ENCODE results near the gene CCNYL1.
A peak's percentile ranks its signal among the peaks of the same experiment; 100 is the strongest.
"Not testable (repeated sequence)": the region's sequence is repeated elsewhere in the genome, so short reads cannot be mapped to it uniquely, and the experiment has no call there.

The CCNYL1 gene

GRCh38 chr2:207697411-207697810 lies 14.0 kb upstream of the CCNYL1 start:
- no peak for DNase-seq (ENCODE audit: low spot score)

GRCh38 chr2:207698301-207698700 lies 13.1 kb upstream of the CCNYL1 start:
- no peak for DNase-seq (ENCODE audit: low spot score)

- no peak for DNase-seq (ENCODE audit: low spot score)
Measured at GRCh38 chr2:207704078-207704477, 7.4 kb upstream of the CCNYL1 start.

GRCh38 chr2:207704671-207705070 lies 6.8 kb upstream of the CCNYL1 start:
- no peak for DNase-seq (ENCODE audit: low spot score)

- no peak for DNase-seq (ENCODE audit: low spot score)
Measured at GRCh38 chr2:207706936-207707860, 4.2 kb upstream of the CCNYL1 start.

- peak; percentile 47 for DNase-seq (ENCODE audit: low spot score)
Measured at GRCh38 chr2:207711750-207712530, 500 bp downstream of the CCNYL1 start.

- DNase-seq (ENCODE audit: low spot score) = no peak
Measured at GRCh38 chr2:207716056-207716455, 4.6 kb downstream of the CCNYL1 start.

- DNase-seq (ENCODE audit: low spot score) = no peak
Measured at GRCh38 chr2:207718521-207718920, 7.1 kb downstream of the CCNYL1 start.

GRCh38 chr2:207719008-207719407 lies 7.6 kb downstream of the CCNYL1 start:
- no peak for DNase-seq (ENCODE audit: low spot score)

GRCh38 chr2:207719655-207720054 lies 8.2 kb downstream of the CCNYL1 start:
- DNase-seq (ENCODE audit: low spot score) = not testable (repeated sequence)

GRCh38 chr2:207720517-207721187 lies 9.2 kb downstream of the CCNYL1 start:
- DNase-seq (ENCODE audit: low spot score) = no peak

- no peak for DNase-seq (ENCODE audit: low spot score)
Measured at GRCh38 chr2:207722773-207723424, 11.5 kb downstream of the CCNYL1 start.

GRCh38 chr2:207723425-207723787 lies 12.0 kb downstream of the CCNYL1 start:
- DNase-seq (ENCODE audit: low spot score) = not testable (repeated sequence)

- DNase-seq (ENCODE audit: low spot score) = no peak
Measured at GRCh38 chr2:207724113-207724512, 12.7 kb downstream of the CCNYL1 start.

- DNase-seq (ENCODE audit: low spot score) = no peak
Measured at GRCh38 chr2:207725873-207726578, 14.6 kb downstream of the CCNYL1 start.

GRCh38 chr2:207727261-207727660 lies 15.8 kb downstream of the CCNYL1 start:
- peak; percentile 57 for DNase-seq (ENCODE audit: low spot score)

GRCh38 chr2:207729465-207729998 lies 18.1 kb downstream of the CCNYL1 start:
- no peak for DNase-seq (ENCODE audit: low spot score)

- DNase-seq (ENCODE audit: low spot score) = no peak
Measured at GRCh38 chr2:207731138-207731537, 19.7 kb downstream of the CCNYL1 start.

- no peak for DNase-seq (ENCODE audit: low spot score)
Measured at GRCh38 chr2:207733597-207734240, 22.3 kb downstream of the CCNYL1 start.

GRCh38 chr2:207734264-207734635 lies 22.8 kb downstream of the CCNYL1 start:
- DNase-seq (ENCODE audit: low spot score) = peak; percentile 42

Data from SW480 (cell line).